Hepatocyte (in vitro differentiated cells): Measurements from ENCODE around the gene SLC22A12.

Experiments used
- CTCF ChIP-seq: fragments of 200-600 bp; sonication (generic); IDR thresholded peaks from 2 replicates; pipeline ENCODE4 v1.5.1; 2016; ENCODE audit warnings: antibody characterized with exemption, mild to moderate bottlenecking; ENCODE audit not compliant: poor library complexity
- EZH2 ChIP-seq: fragments of 200-600 bp; sonication (generic); IDR thresholded peaks from 2 replicates; pipeline ENCODE4 v1.6.1; 2016; ENCODE audit warnings: antibody characterized with exemption, mild to moderate bottlenecking, borderline replicate concordance
- EZH2phosphoT487 ChIP-seq: fragments of 200-600 bp; sonication (generic); IDR thresholded peaks from one replicate; pipeline ENCODE4 v1.6.1; 2018; ENCODE audit warnings: antibody characterized with exemption, mild to moderate bottlenecking, low read depth, moderate library complexity; ENCODE audit not compliant: unreplicated experiment, severe bottlenecking

GRCh38 chr11:64642871-64643255 is 51.8 kb downstream of the SLC22A12 start:
- TF ChIP-seq EZH2 (peak; percentile 91), CTCF (no peak), EZH2phosphoT487 (peak; percentile 90)
